B cell (primary cell): ENCODE measurements around the gene D2HGDH. TPM values are rescaled to one million over a fixed set of nuclear protein-coding genes. Genes with fewer than 3 reads are reported as not detected.

Source experiments
- ATAC-seq: fragments of 200-7000 bp; cut with Tn5 transposase; one replicate; pipeline ENCODE4 v1.10.0; 2021; ENCODE audit warnings: low read depth, mild to moderate bottlenecking, moderate number of reproducible peaks, moderate library complexity
- CTCF ChIA-PET: fragments of 350-600 bp; sonication (Branson Sonifier 250); formaldehyde crosslinking; loops from one replicate; lab custom pipeline; 2021; ENCODE audit warnings: antibody characterized with exemption, inconsistent platforms; lab: Charles Lee
- POLR2A ChIA-PET: fragments of 350-600 bp; sonication (Branson Sonifier 250); formaldehyde crosslinking; loops from one replicate; lab custom pipeline; 2021; ENCODE audit warnings: antibody characterized with exemption; lab: Charles Lee
- DNase-seq: peaks from one replicate; pipeline ENCODE4 v3.0.0; 2013
- H2AFZ ChIP-seq: 2 replicates; pipeline ENCODE4 v1.6.1; 2012; ENCODE audit warnings: mild to moderate bottlenecking, low read depth, low read length; ENCODE audit not compliant: insufficient read depth, poor library complexity, severe bottlenecking
- H3K27ac ChIP-seq, 2 donors: 1 replicate in 1 of 2; 2 replicates in 1 of 2; pipeline ENCODE4 v1.5.1; 2012 to 2013; ENCODE audit warnings: low read length in 2 of 2, mild to moderate bottlenecking in 2 of 2, moderate library complexity in 1 of 2
- H3K27me3 ChIP-seq, 4 experiments: fragments of 200-600 bp in 1 of 4; sonication (generic) in 1 of 4; replicated peaks in 1 of 4; 1 replicate in 2 of 4; 2 replicates in 2 of 4; pipeline versions ENCODE4 v1.6.1 to v1.7.0; 2013 to 2016; ENCODE audit warnings: low read length in 3 of 4, mild to moderate bottlenecking in 2 of 4, mixed read lengths in 1 of 4, moderate library complexity in 1 of 4; ENCODE audit not compliant: insufficient read depth in 4 of 4, control insufficient read depth in 3 of 4; ENCODE audit errors: control extremely low read depth in 1 of 4
- H3K36me3 ChIP-seq, 2 experiments: replicated peaks in 1 of 2; 1 replicate in 1 of 2; 2 replicates in 1 of 2; pipeline versions ENCODE4 v1.6.1 to v1.7.1; 2013; ENCODE audit warnings: low read length in 1 of 2; ENCODE audit not compliant: insufficient read depth in 2 of 2, control insufficient read depth in 1 of 2; ENCODE audit errors: control extremely low read depth in 1 of 2, extremely low read depth in 1 of 2
- H3K4me1 ChIP-seq, 2 donors: fragments of 200-600 bp in 1 of 2; sonication (generic) in 1 of 2; 1 replicate in 1 of 2; 2 replicates in 1 of 2; pipeline versions ENCODE4 v1.5.1 to v1.6.1; 2013 to 2017; ENCODE audit warnings: low read length in 2 of 2; ENCODE audit not compliant: control insufficient read depth in 2 of 2, insufficient read depth in 2 of 2
- H3K4me2 ChIP-seq: replicated peaks from 2 replicates; pipeline ENCODE3; 2012; ENCODE audit warnings: mild to moderate bottlenecking, low read depth, low read length; ENCODE audit not compliant: poor library complexity, severe bottlenecking
- H3K4me3 ChIP-seq, 5 experiments: fragments of 200-600 bp in 1 of 5; sonication (generic) in 1 of 5; 1 replicate in 3 of 5; 2 replicates in 2 of 5; pipeline versions ENCODE4 v1.5.1 to v1.7.0; 2011 to 2016; ENCODE audit warnings: low read length in 4 of 5, mild to moderate bottlenecking in 4 of 5, low read depth in 2 of 5, control low read depth in 1 of 5, moderate library complexity in 1 of 5; ENCODE audit not compliant: insufficient read depth in 1 of 5; ENCODE audit errors: control extremely low read depth in 1 of 5, extremely low read depth in 1 of 5
- H3K79me2 ChIP-seq: fragments of 200-600 bp; sonication (generic); one replicate; pipeline ENCODE4 v1.6.0; 2016; ENCODE audit warnings: low read length; ENCODE audit not compliant: control insufficient read depth, insufficient read depth
- H3K9ac ChIP-seq: fragments of 200-600 bp; sonication (generic); 2 replicates; pipeline ENCODE4 v1.6.1; 2017; ENCODE audit warnings: mild to moderate bottlenecking, low read length, moderate library complexity
- H3K9me3 ChIP-seq, 3 donors: one replicate each; pipeline versions ENCODE4 v1.6.1 to v1.7.1; 2013; ENCODE audit warnings: low read length in 2 of 3; ENCODE audit not compliant: control insufficient read depth in 2 of 3, insufficient read depth in 1 of 3; ENCODE audit errors: control extremely low read depth in 1 of 3
- H4K20me1 ChIP-seq: 2 replicates; pipeline ENCODE4 v1.6.0; 2012; ENCODE audit warnings: mild to moderate bottlenecking, low read length; ENCODE audit not compliant: insufficient read depth, control insufficient read depth, poor library complexity, severe bottlenecking
- H3K27ac Mint-ChIP-seq: one replicate; pipeline ENCODE4 v1.8.0; 2021; ENCODE audit warnings: mixed read lengths
- H3K27me3 Mint-ChIP-seq: one replicate; pipeline ENCODE4 v1.8.0; 2021; ENCODE audit warnings: mixed read lengths
- H3K4me1 Mint-ChIP-seq: one replicate; pipeline ENCODE4 v1.8.0; 2021; ENCODE audit warnings: mixed read lengths
- H3K4me3 Mint-ChIP-seq: one replicate; pipeline ENCODE4 v1.8.0; 2021; ENCODE audit warnings: mixed read lengths
- H3K9me3 Mint-ChIP-seq: one replicate; pipeline ENCODE4 v1.8.0; 2022; ENCODE audit warnings: mixed read lengths; ENCODE audit not compliant: insufficient read depth
- EZH2 ChIP-seq: IDR thresholded peaks from 2 replicates; pipeline ENCODE4 v1.6.1; 2012; ENCODE audit warnings: borderline replicate concordance, low read depth, mild to moderate bottlenecking, moderate library complexity, low read length; ENCODE audit not compliant: insufficient read depth, poor library complexity, severe bottlenecking
- WGBS: methylation state at CpG from one replicate; pipeline ENCODE4 v1.1.5; 2013; ENCODE audit warnings: missing lambda C conversion rate; ENCODE audit not compliant: insufficient coverage; 5-methylcytosine and 5-hydroxymethylcytosine counted together
- intact Hi-C: fragments of 100-400 bp; cut with micrococcal nuclease; formaldehyde crosslinking; loops from one replicate; pipeline ENCODE4 v1.10.0; 2022
- polyA plus RNA-seq: library from polyadenylated mRNA; depleted of rRNA; stranded (reverse); fragments of >200 nt; gene quantifications from 2 replicates; pipeline ENCODE4 v1.2.3, GENCODE V29; 2012
- total RNA-seq, 2 donors: library from RNA; stranded (reverse); fragments of 120-200 nt in 1 of 2; gene quantifications; 1 replicate in 1 of 2; 2 replicates in 1 of 2; pipeline versions ENCODE4 v1.2.3 to v1.2.4, GENCODE V29; 2013 to 2022
- TF ChIP-seq, protein P1 (sequence below): fragments of 200-600 bp; IDR thresholded peaks from one replicate; pipeline ENCODE4 v1.8.0; 2022; ENCODE audit warnings: antibody characterized with exemption, mild to moderate bottlenecking

Gene D2HGDH
- total and polyA plus RNA-seq, 2 donors (not counting 1 experiment from before 2014, with no cell fraction given): 44.0 to 67.7 TPM

DNA sequence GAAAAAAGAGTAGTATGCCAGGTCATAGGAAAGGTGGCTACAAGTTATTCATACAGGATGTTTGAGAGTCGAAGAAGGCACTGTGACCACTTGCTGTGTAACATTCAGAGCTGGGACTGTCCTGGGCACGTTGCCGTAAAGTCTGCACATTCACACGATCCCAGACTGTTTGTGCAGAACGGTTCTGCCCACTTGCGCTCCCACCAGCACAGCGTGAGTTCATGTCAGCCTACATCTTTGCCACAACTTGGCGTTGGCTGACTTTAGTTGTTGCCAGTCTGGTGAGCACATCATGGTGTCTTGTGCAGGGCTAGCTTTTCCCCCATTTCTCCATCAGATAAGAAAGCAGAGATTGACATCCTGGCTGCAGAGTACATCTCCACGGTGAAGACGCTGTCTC is 25.6 kb upstream of the D2HGDH start:
- no peaks in the 10 kb centered on the region for H3K9me3 Mint-ChIP-seq
- ChIA-PET CTCF (no interaction called here), POLR2A (no interaction called here)
- Histone ChIP-seq H3K4me3 (no peak overlapping the region), H2AFZ (no peak overlapping the region), H4K20me1 (peaks cover 2% of the 10 kb centered on the region), H3K4me1 (peaks cover 0 to 2% of the 10 kb centered on the region in 2 donors), H3K9me3 (peaks cover 0 to 11% (median 4%) of the 10 kb centered on the region in 3 donors), H3K4me2 (no peak overlapping the region), H3K27ac (no peak overlapping the region), H3K9ac (no peak overlapping the region), H3K36me3 (peaks cover 0 to 58% of the 10 kb centered on the region in 2 experiments), H3K27me3 (no peaks in the 10 kb centered on the region), H3K79me2 (peaks cover 34% of the 10 kb centered on the region)
- no peak for ATAC-seq
- no peaks in the 10 kb centered on the region for H3K27me3 Mint-ChIP-seq
- intact Hi-C loops: no loop called here
- no peak for DNase-seq
- H3K27ac Mint-ChIP-seq: no peak overlapping the region
- no peak overlapping the region for H3K4me3 Mint-ChIP-seq
- TF ChIP-seq EZH2: no peak
- TF ChIP-seq, protein P1, sequence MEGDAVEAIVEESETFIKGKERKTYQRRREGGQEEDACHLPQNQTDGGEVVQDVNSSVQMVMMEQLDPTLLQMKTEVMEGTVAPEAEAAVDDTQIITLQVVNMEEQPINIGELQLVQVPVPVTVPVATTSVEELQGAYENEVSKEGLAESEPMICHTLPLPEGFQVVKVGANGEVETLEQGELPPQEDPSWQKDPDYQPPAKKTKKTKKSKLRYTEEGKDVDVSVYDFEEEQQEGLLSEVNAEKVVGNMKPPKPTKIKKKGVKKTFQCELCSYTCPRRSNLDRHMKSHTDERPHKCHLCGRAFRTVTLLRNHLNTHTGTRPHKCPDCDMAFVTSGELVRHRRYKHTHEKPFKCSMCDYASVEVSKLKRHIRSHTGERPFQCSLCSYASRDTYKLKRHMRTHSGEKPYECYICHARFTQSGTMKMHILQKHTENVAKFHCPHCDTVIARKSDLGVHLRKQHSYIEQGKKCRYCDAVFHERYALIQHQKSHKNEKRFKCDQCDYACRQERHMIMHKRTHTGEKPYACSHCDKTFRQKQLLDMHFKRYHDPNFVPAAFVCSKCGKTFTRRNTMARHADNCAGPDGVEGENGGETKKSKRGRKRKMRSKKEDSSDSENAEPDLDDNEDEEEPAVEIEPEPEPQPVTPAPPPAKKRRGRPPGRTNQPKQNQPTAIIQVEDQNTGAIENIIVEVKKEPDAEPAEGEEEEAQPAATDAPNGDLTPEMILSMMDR: no peak
- 92% methylated on average over 10 of the region's 10 CpGs for whole genome bisulfite sequencing
- H3K4me1 Mint-ChIP-seq: peaks cover 2% of the 10 kb centered on the region

DNA sequence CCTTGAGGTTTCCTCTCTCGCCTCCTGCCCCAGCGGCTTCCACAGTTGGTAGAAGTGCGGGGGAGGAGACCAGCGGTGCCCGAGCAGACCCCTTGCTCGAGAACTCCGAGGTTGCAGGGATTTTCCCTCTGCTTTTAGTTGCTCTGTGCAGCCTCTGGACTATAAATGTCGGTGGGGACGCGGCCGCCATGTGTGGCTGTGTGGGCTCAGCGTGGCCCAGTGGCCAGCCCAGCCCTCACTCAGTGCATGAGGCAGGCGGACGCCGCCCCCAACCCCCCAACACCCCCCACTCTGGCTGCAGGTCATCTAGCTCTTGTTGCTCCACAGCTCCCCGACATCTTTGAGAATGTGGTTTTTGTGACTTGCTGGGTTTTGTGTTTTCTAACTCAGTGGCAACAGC is 15.3 kb upstream of the D2HGDH start:
- 97% methylated on average over 11 of the region's 16 CpGs for WGBS
- H3K27me3 ChIP-seq: no peaks in the 10 kb centered on the region
- no peak overlapping the region for H3K27ac Mint-ChIP-seq
- ChIA-PET POLR2A (no interaction called here), CTCF (no interaction called here)
- H2AFZ ChIP-seq: no peak overlapping the region
- no peaks in the 10 kb centered on the region for H3K4me1 Mint-ChIP-seq
- H3K79me2 ChIP-seq: peaks cover 14% of the 10 kb centered on the region
- peaks cover 4 to 49% of the 10 kb centered on the region in 2 experiments for H3K36me3 ChIP-seq
- intact Hi-C loops: no loop called here
- H3K9ac ChIP-seq: no peak overlapping the region
- H3K27ac ChIP-seq: no peak overlapping the region
- H3K27me3 Mint-ChIP-seq: no peaks in the 10 kb centered on the region
- no peaks in the 10 kb centered on the region for H4K20me1 ChIP-seq
- ATAC-seq (no peak), DNase-seq (no peak)
- peaks cover 0 to 16% (median 5%) of the 10 kb centered on the region in 3 donors for H3K9me3 ChIP-seq
- TF ChIP-seq EZH2: no peak
- TF ChIP-seq, protein P1: no peak
- H3K4me3 Mint-ChIP-seq: no peak overlapping the region
- no peaks in the 10 kb centered on the region for H3K4me1 ChIP-seq
- H3K4me3 ChIP-seq: no peak overlapping the region
- H3K9me3 Mint-ChIP-seq: no peaks in the 10 kb centered on the region
- H3K4me2 ChIP-seq: no peak overlapping the region
